Neural cell (in vitro differentiated cells): ENCODE measurements around the gene GRIK2.

Experiments
- CTCF ChIP-seq: fragments of 450-650 bp; IDR thresholded peaks from 2 replicates; pipeline ENCODE4 v1.5.1; 2014; ENCODE audit warnings: antibody characterized with exemption, mild to moderate bottlenecking, moderate library complexity; ENCODE audit not compliant: poor library complexity, severe bottlenecking
- EP300 ChIP-seq: fragments of 450-650 bp; conservative IDR thresholded peaks from 2 replicates; pipeline ENCODE4 v1.6.1; 2014; ENCODE audit warnings: antibody characterized with exemption, mild to moderate bottlenecking, moderate library complexity; ENCODE audit not compliant: poor library complexity, severe bottlenecking
- EZH2 ChIP-seq: fragments of 200-600, 300-800 bp; shearing (Covaris generic), sonication (generic); IDR thresholded peaks from 2 replicates; pipeline ENCODE4 v1.6.1; 2014; ENCODE audit warnings: antibody characterized with exemption, low read length, borderline replicate concordance, mild to moderate bottlenecking; ENCODE audit not compliant: insufficient read depth, poor library complexity, severe bottlenecking
- POLR2AphosphoS5 ChIP-seq: IDR thresholded peaks from 2 replicates; pipeline ENCODE4 v1.6.1; 2012

GRCh38 chr6:101705866-101706265, 312.4 kb downstream of the GRIK2 start:
- TF ChIP-seq CTCF (no peak), EP300 (no peak), EZH2 (no peak), POLR2AphosphoS5 (no peak)
